PC-9 (cell line): Measurements from ENCODE around the gene DERL2.

Experiments
- CTCF ChIP-seq: fragments of 200-600 bp; sonication (generic); conservative IDR thresholded peaks from 2 replicates; pipeline ENCODE4 v1.6.1; 2017; ENCODE audit warnings: mixed run types, antibody characterized with exemption, mild to moderate bottlenecking, moderate library complexity
- EZH2 ChIP-seq: fragments of 200-600 bp; sonication (generic); IDR thresholded peaks from 2 replicates; pipeline ENCODE4 v1.8.0; 2017; ENCODE audit warnings: antibody characterized with exemption, low read depth

- TF ChIP-seq CTCF (no peak), EZH2 (no peak)
Measured at GRCh38 chr17:5501685-5502084, 15.7 kb upstream of the DERL2 start.
